Transverse colon (tissue), 4 donors: Measurements from ENCODE around the gene ARID3B. TPM values are rescaled to one million over a fixed set of nuclear protein-coding genes. Genes with fewer than 3 reads are reported as not detected.

Experiments
- DNase-seq: peaks from one replicate; pipeline ENCODE4 v3.0.0-alpha.2; 2019
- H3K27ac ChIP-seq, 4 donors: fragments of 200-600 bp; sonication (generic); 2 replicates each; pipeline ENCODE4 v1.5.1; 2016 to 2018; ENCODE audit warnings: inconsistent platforms in 4 of 4
- H3K27me3 ChIP-seq: fragments of 200-600 bp; sonication (generic); 2 replicates; pipeline ENCODE4 v1.5.1; 2017; ENCODE audit warnings: inconsistent platforms
- H3K36me3 ChIP-seq, 4 donors: fragments of 200-600 bp; sonication (generic); 2 replicates each; pipeline ENCODE4 v1.5.1; 2017 to 2019; ENCODE audit warnings: inconsistent platforms in 4 of 4
- H3K4me1 ChIP-seq, 4 donors: fragments of 200-600 bp; sonication (generic); 2 replicates each; pipeline ENCODE4 v1.5.1; 2017 to 2020; ENCODE audit warnings: inconsistent platforms in 4 of 4
- H3K4me3 ChIP-seq, 4 donors: fragments of 200-600 bp; sonication (generic); 1 replicate in 1 of 4; 2 replicates in 3 of 4; pipeline versions ENCODE4 v1.5.1 to v1.6.1; 2017 to 2019; ENCODE audit warnings: inconsistent platforms in 4 of 4
- H3K9me3 ChIP-seq, 2 donors: fragments of 200-600 bp; sonication (generic); 2 replicates each; pipeline ENCODE4 v1.5.1; 2017 to 2019; ENCODE audit warnings: inconsistent platforms in 2 of 2
- CTCF ChIP-seq, 5 experiments: fragments of 200-600 bp in 3 of 5; fragments of 450-650 bp in 2 of 5; sonication (generic) in 3 of 5; IDR thresholded peaks; 1 replicate in 2 of 5; 2 replicates in 3 of 5; pipeline ENCODE4 v1.5.1; 2016 to 2017; ENCODE audit warnings: antibody characterized with exemption in 5 of 5, inconsistent platforms in 3 of 5, mild to moderate bottlenecking in 2 of 5, moderate library complexity in 1 of 5
- EP300 ChIP-seq: sonication (generic); formaldehyde crosslinking; IDR thresholded peaks from one replicate; pipeline ENCODE4 v1.6.1; 2017; ENCODE audit warnings: antibody characterized with exemption, low read depth
- POLR2A ChIP-seq: fragments of 450-650 bp; IDR thresholded peaks from one replicate; pipeline ENCODE4 v1.6.1; 2016; ENCODE audit warnings: antibody characterized with exemption, mild to moderate bottlenecking, moderate library complexity
- POLR2AphosphoS5 ChIP-seq, 3 donors: sonication (generic); formaldehyde crosslinking; IDR thresholded peaks; one replicate each; pipeline ENCODE4 v1.6.1; 2016; ENCODE audit warnings: antibody characterized with exemption in 3 of 3
- WGBS, 2 donors: methylation state at CpG; one replicate each; pipeline ENCODE4 v1.1.5; 2018; ENCODE audit warnings: low coverage in 1 of 2; 5-methylcytosine and 5-hydroxymethylcytosine counted together
- in situ Hi-C, 4 donors: fragments of 200-750 bp; cut with MboI; loops; one replicate each; pipeline versions ENCODE4 v1.15.0 to v1.15.1; 2017; ENCODE audit warnings: low sequenced_read_pairs in 3 of 4, low pct_ligation_motif_present in 1 of 4, low pct_unique_long_range_greater_than_20kb in 1 of 4
- intact Hi-C: fragments of 100-400 bp; cut with DNase I; formaldehyde crosslinking; loops from one replicate; pipeline ENCODE4 v1.15.1; 2023; ENCODE audit warnings: low total_unique reads
- total RNA-seq, 4 donors: library from RNA; depleted of rRNA; stranded (reverse); fragments of >200 nt; gene quantifications; one replicate each; pipeline ENCODE4 v1.1.0, GENCODE V29; 2016

Gene ARID3B
- total RNA-seq, 4 donors from 2014 or later, result 9.6 to 25.8 (median 12.5) TPM

GRCh38 chr15:74603026-74603788 lies 62.2 kb downstream of the ARID3B start:
- Histone ChIP-seq H3K36me3 (no peaks in the 10 kb centered on the region), H3K27ac (no peak overlapping the region), H3K27me3 (no peaks in the 10 kb centered on the region), H3K9me3 (no peaks in the 10 kb centered on the region), H3K4me1 (peaks cover 4 to 14% (median 11%) of the 10 kb centered on the region in 4 donors), H3K4me3 (no peak overlapping the region)
- DNase-seq, result no peak
- TF ChIP-seq POLR2A, result no peak
- no peak for TF ChIP-seq CTCF (IDR thresholded peaks at IDR 0.05)
- no peak for TF ChIP-seq POLR2AphosphoS5 (IDR thresholded peaks at IDR 0.05)
- no peak for TF ChIP-seq EP300
- in situ Hi-C loops, result no loop called here
- intact Hi-C loops, result no loop called here
- WGBS, 2 donors, result 93 to 100% methylated on average over 1 to 12 of the region's 13 CpGs

GRCh38 chr15:74603789-74604705 lies 63.0 kb downstream of the ARID3B start:
- no peak overlapping the region for H3K27ac ChIP-seq
- no peak for DNase-seq
- H3K36me3 ChIP-seq, result no peaks in the 10 kb centered on the region
- no peaks in the 10 kb centered on the region for H3K9me3 ChIP-seq
- intact Hi-C loops, result no loop called here
- peaks cover 4 to 9% (median 9%) of the 10 kb centered on the region in 4 donors for H3K4me1 ChIP-seq
- no peak for TF ChIP-seq POLR2A
- in situ Hi-C loops, result no loop called here
- H3K4me3 ChIP-seq, result no peak overlapping the region
- WGBS, 2 donors, result 84% methylated on average over 10 of the region's 11 CpGs; no CpG with 5 or more reads in 1 of the 2 donors
- no peaks in the 10 kb centered on the region for H3K27me3 ChIP-seq

DNA sequence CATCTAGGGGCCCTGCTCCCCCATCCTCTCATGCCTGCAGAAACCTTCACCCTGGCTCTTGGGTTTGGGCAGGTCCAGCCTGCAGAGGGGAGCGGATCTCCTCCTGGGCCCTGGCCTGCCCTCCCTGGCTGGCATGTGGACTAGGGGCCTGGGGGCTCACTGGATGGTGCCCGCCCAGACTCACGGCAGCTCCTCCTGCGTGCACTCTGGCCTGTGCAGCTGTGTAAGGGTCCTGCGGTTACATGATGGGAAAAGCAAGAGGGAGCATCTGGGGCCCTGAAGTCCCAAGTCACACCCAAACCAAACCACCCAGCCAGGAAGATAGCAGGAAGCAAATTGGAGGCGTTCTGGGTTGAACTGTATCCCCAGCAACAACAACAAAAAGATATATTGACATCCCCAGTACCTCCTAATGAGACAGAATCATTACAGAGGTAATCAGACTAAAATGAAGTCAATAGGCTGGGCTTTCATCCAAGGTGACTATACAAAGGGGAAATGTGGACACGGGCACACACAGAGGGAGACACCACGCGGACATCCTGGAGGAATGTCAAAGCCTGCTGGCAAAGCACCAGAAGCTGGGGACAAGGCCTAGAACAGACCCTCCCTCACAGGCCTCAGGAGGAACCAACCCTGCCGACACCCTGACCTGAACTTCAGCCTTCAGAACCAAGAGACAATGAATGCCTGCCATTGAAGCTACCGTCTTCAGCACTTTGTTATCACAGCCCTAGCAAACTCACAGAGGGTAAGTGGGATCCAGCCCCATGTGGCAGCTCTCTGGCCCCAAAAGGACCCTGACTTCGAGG lies 64.2 kb downstream of the ARID3B start:
- in situ Hi-C loops, result no loop called here
- intact Hi-C loops, result no loop called here
- Histone ChIP-seq H3K27ac (no peak overlapping the region), H3K9me3 (no peaks in the 10 kb centered on the region), H3K27me3 (no peaks in the 10 kb centered on the region), H3K36me3 (no peaks in the 10 kb centered on the region), H3K4me1 (no peaks in the 10 kb centered on the region), H3K4me3 (no peak overlapping the region)
- no peak for DNase-seq
- TF ChIP-seq POLR2AphosphoS5 (IDR thresholded peaks at IDR 0.05) (no peak), EP300 (no peak), POLR2A (no peak), CTCF (IDR thresholded peaks at IDR 0.05) (no peak)
- WGBS, 2 donors, result 77% methylated on average over 11 of the region's 12 CpGs; no CpG with 5 or more reads in 1 of the 2 donors

DNA sequence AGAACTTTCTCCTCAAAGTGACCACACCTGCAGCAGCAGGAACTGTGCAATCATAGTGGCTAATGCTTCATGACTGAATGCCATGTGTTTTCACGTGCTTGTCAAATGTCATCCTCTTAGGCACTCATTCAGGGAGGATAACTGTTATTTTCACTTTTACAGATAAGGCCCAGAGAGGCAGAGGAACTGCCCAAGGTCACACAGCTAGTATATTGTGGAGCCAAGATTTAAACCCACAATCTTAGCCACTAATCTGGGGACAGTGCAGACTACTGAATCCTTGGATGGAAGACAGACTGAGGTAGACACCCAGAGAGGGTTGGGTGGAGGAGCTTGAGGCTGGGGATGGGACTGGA lies 64.8 kb downstream of the ARID3B start:
- no peaks in the 10 kb centered on the region for H3K9me3 ChIP-seq
- no peaks in the 10 kb centered on the region for H3K4me1 ChIP-seq
- in situ Hi-C loops (no loop called here), intact Hi-C loops (no loop called here)
- no peaks in the 10 kb centered on the region for H3K36me3 ChIP-seq
- H3K4me3 ChIP-seq, result no peak overlapping the region
- no peaks in the 10 kb centered on the region for H3K27me3 ChIP-seq
- 80% methylated on average over 1 of the region's 1 CpG; no CpG with 5 or more reads in 1 of the 2 donors for WGBS, 2 donors
- H3K27ac ChIP-seq, result no peak overlapping the region
- DNase-seq, result no peak
- no peak for TF ChIP-seq EP300
- TF ChIP-seq POLR2AphosphoS5 (IDR thresholded peaks at IDR 0.05), result no peak
- no peak for TF ChIP-seq CTCF (IDR thresholded peaks at IDR 0.05)
- no peak for TF ChIP-seq POLR2A
